GM21717 (cell line): ENCODE results near the gene ESR2.
"Not testable (repeated sequence)": the region's sequence is repeated elsewhere in the genome, so short reads cannot be mapped to it uniquely, and the experiment has no call there.

Experiments used
- ATAC-seq: cut with Tn5 transposase; IDR thresholded peaks from one replicate; pipeline ENCODE4 v1.9.1; 2021; ENCODE audit warnings: mild to moderate bottlenecking, moderate library complexity; ENCODE audit not compliant: unreplicated experiment

ESR2 gene

DNA sequence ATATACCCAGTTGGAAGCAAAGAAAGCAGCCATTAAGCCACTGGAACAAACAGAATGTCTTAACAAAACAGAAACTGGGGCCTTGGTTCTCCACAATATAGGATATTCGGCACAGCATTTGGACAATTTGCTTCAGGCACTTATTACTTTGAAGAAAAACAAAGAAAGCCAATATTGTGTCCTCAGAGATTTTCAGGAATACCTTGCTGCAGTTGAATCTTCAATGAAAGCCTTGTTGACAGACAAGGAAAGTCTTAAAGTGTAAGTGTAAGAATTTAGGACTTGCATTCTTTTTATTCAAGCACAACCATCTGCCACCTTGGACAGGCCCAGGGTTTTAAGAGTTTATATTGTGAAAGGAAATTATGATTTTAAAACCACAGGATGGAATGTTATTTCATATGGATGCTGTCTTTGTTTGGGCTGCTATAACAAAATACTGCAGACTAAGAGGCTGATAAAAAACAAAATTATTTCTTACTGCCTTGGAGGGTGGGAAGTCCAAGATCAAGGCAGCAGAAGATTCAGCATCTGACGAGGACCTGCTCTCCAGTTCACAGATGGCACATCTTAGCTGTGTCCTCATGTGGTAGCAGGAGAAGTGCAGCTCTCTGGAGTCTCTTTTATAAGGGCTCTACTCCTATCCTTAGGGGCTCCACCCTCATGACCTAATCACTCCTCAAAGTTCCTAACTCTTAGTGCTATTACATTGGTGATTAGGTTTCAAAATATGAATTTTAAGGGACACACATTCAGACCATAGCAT is 244.4 kb downstream of the ESR2 start:
- no peak for ATAC-seq

DNA sequence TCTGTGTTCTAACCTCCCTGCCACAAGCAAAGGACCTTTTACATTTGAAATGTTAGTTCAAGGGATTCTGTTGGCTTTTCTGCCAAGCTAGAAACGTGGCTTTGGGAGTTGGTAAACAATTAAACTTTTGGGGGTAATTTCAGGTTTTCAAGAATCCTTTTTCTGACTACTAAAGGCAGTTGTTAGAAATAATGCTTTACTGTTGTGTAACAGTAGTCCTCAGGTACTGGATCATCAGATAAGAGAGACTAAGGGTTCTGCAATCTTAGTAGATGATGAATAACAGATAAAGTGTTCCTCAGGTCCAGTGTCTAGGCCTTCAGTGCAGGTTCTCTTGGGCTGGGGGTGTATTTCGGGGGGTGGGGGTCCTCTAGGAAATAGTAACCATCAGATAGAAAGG is 249.1 kb downstream of the ESR2 start:
- ATAC-seq = no peak

- ATAC-seq = not testable (repeated sequence)
Observed at GRCh38 chr14:64043296-64043695, 250.9 kb downstream of the ESR2 start.

GRCh38 chr14:64040044-64040443 is 254.1 kb downstream of the ESR2 start:
- no peak for ATAC-seq

GRCh38 chr14:64038841-64039542 is 255.2 kb downstream of the ESR2 start:
- ATAC-seq = no peak

DNA sequence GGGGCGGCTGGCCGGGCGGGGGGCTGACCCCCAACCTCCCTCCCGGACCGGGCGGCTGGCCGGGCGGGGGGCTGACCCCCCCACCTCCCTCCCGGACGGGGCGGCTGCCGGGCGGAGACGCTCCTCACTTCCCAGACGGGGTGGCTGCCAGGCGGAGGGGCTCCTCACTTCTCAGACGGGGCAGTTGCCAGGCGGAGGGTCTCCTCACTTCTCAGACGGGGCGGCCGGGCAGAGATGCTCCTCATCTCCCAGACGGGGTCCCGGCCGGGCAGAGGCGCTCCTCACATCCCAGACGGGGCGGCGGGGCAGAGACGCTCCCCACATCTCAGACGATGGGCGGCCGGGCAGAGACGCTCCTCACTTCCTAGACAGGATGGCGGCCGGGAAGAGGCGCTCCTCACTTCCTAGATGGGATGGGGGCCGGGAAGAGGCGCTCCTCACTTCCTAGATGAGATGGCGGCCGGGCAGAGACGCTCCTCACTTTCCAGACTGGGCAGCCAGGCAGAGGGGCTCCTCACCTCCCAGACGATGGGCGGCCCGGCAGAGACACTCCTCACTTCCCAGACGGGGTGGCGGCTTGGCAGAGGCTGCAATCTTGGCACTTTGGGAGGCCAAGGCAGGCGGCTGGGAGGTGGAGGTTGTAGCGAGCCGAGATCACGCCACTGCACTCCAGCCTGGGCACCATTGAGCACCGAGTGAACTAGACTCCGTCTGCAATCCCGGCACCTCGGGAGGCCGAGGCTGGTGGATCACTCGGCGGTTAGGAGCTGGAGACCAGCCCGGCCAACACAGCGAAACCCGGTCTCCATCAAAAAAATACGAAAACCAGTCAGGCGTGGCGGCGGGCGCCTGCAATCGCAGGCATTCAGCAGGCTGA is 256.1 kb downstream of the ESR2 start:
- ATAC-seq = not testable (repeated sequence)

DNA sequence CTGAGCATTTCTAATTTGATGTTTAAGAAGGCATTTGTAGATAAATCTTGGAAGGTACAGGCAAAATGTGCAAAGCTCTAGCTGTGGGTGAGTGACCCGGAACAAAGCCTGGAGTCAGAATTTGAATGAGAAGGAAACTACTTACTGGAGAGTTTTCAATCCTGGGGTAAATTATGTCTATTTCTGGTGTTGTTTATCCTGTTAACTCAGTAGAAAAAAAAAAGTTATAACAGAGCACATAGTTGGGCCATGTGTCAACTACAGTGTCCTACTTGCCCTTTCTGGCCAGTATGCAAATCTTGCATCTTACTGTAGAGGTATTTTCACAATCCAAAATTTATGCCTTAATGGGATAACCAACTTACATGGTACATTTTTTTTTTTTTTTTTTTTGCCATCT is 259.0 kb downstream of the ESR2 start:
- ATAC-seq = no peak
